Stimulated activated CD8-positive, alpha-beta memory T cell treated with anti-CD3 and anti-CD28 coated beads, Interleukin-15, amount 100 ng/mL, for 4 hours (primary cell): ENCODE results near the gene KCNN2.
"Not testable (repeated sequence)": the region's sequence is repeated elsewhere in the genome, so short reads cannot be mapped to it uniquely, and the experiment has no call there.

Experiments
- DNase-seq, 2 donors: peaks; one replicate each; pipeline ENCODE4 v3.0.0-alpha.2; 2020; ENCODE audit warnings: low read depth in 2 of 2

KCNN2 gene

DNA sequence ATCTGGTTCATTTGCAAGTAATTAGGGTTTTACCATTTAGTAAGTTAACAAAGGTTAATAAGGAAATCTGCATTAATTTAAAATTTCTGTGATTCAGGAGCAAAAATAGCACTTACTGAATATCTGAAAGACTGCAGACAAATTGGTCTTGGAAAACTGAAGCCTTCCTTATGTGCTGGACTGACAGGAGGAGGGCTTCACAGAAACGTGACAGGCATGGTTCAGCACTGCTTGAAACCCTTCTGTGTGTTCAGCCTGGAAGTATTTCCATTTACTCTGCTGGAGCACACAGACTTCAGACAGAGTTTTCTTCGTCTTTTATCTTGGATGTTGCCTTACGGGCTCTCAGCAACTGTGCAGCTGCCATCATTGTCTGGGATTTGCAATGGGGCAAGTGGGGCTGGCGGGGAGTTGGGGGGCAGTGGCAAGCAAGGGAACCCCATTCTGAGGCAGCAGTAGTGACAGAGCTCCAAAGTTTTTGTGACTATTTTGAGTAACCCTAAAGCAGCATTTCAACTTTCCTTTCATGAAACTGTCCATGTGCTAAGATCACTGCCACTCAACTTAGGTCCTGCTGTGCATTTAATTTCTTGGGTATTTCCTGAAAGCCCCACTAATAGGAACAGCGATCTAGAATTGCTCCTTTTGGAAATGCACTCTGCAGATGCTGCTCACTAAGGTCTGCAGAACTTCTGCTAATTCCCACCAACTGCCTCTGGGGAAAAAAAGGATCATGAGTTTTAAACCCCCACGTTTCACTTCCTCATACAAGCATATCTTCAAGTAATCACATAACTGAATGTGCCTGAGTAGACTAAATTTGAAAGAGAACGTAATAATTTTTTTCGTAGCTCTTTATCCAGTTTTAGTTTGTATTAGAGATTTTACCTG lies 56.6 kb downstream of the KCNN2 start:
- DNase-seq, result no peak

DNA sequence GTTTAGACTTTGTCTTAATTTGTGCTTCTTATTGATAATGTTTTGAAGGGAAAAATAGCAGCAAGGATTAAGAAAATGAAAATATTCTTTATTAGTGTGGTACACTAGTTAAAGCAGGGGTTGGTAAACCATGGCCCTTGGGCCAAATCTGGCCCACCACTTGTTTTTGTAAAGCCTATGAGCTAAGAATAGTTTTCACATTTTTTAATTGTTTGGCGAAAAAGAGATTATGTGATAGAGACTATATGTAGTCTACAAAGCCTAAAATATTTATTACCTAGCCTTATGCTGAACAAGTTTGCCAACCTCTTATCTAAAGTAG lies 57.2 kb downstream of the KCNN2 start:
- DNase-seq, result no peak

DNA sequence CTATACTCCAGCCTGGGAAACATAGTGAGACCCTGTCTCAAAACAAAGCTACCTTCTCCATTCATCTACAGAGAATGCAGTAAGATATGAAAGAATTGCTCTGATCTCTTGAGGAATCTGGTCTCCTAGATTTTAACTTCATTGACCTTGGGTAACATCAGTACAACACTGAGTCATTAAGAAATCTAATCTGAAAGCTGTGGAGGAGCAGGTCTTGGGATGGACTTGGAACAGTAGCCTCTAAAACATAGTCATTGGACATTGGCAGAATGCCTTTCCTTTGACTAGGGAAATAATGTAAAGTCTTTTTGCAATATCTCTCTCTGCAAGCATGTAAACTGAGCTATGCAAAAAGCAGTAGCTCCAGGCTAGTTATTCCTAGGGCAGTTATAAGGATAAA lies 58.1 kb downstream of the KCNN2 start:
- no peak for DNase-seq

DNA sequence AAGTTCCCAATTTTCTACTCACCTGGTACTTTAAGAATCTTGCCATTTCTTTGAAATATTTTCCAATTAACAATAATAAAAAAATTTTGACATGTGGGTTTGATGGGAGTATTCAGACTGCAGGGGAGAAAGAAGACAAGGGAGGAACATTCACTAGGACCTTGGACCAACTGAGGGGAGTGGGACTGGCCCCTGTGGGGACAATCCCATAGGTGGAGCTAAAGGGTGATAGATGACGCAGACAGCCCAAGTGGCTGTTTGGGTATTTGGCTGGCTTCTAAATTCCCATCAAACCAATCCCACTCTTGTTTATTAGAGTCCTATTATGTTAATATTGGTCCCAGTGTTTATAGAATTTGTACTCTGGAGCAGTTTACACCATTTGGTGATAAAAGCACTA lies 65.3 kb downstream of the KCNN2 start:
- no peak for DNase-seq

DNA sequence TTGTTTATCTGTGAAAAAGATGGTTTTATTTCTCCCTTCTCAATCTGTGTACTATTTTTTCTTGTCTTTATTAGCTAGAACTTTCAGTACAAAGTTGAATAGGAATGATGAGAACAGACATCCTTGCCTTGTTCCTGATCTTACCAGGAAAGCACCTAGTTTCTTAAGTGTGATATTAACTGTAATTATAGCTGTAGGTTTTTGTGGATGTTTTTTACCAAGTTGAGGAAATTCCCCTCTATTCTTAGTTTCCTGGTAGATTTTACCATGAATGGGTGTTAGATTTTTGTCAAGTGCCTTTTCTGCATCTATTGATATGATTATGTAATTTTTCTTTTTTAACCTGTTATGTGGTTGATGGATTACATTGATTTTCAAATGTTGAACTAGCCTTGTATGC lies 68.7 kb downstream of the KCNN2 start:
- DNase-seq, result no peak

DNA sequence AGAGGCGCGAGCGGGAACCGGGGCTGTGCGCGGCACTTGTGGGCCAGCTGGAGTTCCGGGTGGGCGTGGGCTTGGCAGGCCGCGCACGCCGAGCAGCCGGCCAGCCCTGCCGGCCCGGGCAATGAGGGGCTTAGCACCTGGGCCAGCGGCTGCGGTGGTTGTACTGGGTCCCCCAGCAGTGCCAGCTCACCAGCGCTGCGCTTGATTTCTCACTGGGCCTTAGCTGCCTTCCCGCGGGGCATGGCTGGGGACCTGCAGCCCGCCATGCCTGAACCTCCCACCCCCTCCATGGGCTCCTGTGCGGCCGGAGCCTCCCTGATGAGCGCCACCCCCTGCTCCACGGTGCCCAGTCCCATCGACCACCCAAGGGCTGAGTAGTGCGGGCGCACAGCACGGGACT lies 70.8 kb downstream of the KCNN2 start:
- not testable (repeated sequence) for DNase-seq

DNA sequence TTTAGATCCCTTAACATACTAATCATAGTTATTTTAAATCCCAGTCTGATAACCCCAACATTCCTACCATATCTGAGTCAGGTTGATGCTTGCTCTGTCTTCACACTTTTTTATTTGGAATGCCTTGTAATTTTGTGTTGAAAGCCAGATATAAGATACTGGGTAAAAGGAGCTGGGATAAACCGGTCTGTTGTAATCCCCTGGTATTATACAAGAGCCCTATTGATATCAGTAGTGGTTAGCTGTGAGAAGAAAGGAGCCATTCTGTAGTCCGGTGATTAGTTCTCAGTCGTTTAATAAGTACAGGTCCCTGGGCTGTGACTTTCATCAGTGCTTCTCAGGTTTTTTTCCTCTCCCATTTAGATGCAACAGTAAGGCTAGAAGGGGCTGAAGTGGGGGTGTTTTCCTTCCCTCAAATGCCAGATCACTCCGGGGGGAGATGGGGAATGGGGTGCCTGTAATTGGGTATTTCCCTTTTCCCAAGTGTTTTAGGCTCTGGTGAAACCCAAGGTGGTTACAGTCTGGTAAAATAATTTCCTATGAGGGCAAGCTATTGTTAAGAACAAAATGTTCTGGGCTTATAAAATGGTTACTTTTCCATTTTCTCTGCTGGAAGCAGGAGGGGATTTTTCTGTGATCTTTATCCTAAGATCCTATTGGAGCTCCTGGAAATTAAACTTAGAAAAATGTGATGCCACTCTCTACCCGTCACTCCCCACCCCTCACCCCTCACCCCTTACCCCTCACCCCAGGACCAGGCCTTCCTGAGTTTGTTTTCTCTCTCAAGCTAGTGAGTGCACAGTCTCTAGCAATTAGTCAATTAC lies 72.7 kb downstream of the KCNN2 start:
- DNase-seq, result no peak

DNA sequence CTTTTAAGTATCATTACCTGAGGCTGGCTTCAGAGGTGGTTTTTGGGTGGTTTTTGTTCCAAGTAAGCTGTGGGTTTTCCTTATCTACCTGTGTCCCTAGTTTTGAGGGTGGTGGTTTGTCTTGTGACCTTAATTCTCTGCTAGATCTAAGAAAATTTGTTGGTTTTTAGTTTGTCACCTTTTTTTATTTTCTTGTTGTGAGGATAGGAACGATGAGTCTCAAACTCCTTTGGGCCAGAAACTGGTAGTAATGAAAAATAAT lies 73.3 kb downstream of the KCNN2 start:
- no peak for DNase-seq

DNA sequence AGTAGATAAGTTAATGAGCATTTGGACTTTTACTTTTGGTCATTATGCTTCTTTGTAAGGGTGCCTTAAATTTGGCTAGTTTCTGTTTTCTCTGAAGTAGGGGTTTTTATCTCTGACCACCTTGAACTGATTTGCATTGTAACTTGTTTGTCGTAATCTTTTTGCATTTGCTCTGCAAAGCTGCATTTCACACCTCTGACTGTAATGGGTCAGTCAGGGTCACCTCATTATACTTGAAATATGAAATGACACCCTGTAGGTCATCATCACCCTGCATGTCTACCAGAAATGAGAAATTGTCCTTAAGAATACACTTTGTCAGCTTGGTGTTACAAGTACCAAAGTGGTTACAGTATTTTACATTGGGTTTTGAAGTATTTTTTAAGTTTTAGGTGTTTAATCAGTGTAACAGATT lies 74.0 kb downstream of the KCNN2 start:
- DNase-seq, result no peak

DNA sequence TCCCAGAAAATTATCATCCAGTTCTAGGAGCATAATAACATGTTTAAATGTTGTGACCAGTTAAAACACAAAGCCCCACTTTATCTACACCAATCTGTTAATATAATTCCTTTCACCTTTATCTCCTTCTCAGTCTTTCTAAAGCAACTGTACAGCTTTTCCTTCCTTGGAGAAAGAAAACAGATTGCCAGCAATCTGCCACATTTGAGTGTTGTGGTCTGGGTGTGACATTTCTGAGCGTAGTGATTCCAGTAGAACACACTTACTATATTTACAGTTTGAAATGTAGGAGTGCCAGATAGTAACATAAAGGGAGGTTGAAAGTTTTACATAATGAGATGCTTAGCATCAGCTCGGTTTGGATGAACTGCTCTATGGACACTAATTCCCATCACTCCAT lies 76.1 kb downstream of the KCNN2 start:
- DNase-seq, result no peak

DNA sequence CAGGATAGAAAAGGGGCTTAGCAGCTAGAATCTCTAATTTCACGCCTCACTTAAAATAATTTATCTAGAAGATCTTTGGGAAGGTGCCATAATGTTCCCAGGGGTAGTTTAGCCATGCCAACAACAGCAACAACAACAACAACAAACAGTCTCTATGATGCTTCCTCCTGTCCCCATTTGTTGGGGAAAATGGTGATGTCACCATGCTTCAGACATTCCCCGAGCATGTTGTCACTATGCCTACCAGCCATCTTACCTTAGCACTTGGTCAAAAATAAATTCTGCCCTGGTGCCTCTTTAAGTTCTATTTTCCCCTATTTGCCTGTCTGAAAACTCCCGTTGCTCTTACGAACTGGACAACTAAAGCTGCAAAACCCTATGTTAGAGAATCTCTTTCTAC lies 76.6 kb downstream of the KCNN2 start:
- no peak for DNase-seq

DNA sequence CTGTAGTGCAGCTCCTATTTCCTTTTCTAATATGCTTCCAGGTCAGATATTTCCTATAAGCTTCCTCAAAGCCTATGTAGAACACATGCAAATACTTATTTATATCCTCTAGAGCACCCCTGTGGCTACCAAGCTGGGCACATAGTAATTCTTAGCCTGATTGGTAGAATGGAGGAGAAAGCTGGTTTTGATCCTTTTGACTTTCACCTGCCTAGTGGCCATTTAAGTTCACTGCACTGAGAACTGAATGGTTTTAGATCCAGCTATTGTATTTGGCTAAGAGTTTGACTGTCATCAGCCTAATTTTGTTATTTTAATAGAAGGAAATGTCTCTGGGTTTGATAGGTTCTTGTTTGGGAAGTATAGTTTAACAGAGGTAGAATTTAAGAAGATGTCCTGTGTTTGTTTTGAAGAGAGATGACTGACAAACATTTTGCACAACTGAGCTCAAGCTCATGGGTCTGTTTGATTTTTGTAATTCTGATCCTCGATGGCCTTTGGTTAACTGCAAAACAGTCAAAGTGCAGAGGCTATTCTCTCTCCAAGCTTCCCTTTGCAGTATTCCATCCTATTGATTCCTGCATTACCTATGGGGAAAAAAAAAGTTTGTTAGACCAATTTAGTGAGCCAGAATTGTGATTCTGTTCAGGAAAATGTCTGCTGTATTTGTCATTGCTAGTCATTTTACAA lies 85.4 kb downstream of the KCNN2 start:
- DNase-seq, result no peak

DNA sequence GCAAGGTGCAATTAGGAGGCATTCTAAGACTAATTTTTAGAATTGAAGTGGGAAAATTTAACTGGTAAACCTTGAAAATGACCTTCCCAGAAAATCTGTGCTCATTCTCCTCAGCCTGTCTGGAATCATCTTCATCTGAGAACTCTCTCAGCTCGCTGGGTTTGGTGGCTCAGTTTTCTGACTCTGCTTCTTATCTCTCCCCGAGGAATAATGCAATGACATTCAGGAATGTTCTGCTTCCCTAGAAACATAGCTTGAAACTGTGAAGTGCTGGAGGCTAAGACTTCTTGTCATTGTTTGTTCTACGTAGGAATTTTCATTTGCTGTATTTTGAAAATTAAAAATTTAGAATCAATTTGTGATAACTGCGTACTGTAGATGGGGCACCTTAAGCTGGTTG lies 86.6 kb downstream of the KCNN2 start:
- DNase-seq, result no peak

DNA sequence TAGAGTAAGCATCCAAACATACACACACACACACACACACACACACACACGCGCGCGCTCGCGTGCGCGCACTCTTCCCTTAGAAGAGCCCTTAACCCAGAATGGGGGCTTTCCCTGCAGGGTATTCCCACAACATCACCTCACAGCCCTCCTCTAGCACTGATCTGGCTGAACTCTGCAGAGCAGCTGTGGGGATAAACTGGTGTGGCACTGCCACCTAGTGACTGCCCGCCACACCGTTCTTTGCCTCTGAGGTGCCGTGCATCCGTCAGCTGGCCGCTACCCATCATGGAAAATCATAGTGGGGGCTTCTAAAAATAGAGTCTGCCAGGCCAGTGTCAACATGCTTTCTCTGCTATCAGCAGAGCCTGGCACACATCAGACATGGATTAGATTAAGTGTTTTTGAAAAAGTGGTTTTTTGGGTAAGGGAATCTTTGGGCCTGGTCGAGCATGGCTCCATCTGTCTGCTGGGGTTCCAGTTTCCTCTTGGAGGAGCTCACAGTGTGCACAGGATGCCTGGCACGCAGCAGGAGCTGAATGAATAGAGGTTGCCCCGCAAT lies 88.1 kb downstream of the KCNN2 start:
- no peak for DNase-seq

DNA sequence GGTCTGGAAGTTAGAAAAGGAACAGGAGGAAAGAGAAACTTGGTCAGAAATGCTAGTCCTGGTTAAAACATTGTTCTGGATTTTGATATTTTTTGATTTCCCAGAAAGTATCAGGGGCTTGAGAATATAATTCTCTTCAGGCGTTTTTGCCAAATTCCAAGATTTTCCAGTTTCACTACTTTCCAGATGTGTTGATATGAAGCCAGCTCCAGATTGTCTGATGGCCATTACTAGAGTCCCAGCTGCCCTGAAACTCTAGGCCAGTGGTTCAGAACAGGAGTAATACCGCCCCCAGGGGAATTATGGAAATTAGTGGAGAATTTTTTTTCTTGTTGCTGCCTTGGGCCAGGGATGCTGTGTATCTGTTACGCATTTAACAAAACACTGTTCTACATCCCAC lies 88.6 kb downstream of the KCNN2 start:
- DNase-seq, result no peak

DNA sequence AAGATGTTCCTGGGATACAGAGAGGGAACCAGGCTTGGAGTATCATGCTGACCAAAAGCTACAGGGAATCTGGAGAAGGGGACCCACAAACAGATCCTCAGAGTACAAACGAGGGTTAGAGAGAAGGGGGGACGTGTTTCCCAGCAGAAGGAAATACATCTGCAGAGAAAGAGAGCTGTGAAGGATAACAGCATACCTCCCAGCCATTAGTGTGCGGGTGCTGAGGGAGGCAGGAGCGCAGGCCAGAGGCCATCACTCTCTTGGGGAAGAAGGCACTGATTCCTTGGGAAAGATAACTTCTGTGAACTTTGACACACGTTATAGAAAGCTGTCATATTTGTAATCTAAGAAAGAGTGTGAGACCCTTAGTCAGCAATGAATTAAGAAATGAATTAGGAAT lies 96.9 kb downstream of the KCNN2 start:
- no peak for DNase-seq

DNA sequence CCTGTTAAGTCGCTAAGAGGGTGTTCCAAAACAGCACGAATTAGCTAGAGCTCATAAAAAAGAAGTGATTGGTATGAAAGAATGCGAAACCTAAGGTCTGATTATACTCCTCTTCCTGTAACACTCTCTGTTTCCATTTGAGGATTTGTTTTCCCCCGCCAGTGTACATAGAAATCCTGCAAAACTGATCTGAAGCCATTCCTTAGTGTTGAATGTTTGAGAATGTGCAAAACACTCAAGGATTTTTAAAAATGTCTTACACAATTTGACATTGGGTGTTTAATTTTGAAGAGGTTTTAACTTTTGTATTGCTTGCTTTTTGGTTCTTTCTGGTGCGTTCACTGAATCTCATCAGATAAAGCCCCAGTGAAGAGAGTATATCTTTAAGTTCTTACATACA lies 105.3 kb downstream of the KCNN2 start:
- DNase-seq, result no peak

DNA sequence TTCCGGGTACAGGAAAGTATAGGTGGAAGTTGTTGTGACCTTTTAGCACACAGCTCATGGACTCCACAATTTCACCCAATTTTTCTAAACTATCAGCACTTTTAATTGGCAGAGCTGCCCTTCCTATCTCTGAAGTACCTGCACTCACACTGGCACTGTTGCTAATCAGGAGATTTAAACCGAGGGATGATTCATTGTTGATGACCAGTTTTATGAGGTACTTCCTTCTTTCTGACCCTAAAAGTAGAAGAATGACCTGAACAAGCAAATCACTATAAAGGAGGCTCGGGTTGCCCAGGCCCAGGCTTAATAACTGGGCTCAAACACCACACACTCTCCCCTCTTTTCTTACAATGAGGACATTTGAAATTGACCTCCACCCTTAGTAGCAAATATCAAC lies 105.9 kb downstream of the KCNN2 start:
- DNase-seq, result no peak

DNA sequence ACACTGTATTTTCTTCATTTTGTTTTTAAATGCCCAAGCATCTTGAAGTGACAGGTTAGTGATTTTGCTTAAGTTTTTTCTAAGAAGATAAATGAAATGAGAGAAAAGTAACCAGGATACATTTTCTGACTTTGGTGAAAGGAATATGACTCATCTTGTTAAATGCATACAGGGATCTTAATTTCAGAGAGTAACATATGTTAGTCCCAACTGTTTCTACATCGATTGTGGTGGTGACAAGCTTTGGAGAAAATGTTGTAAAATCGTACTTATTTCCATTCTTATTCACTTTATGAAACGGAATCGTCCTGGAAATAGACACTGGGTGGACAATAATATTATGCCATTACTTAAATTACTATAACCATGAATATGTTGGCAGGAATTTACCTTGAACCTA lies 107.5 kb downstream of the KCNN2 start:
- DNase-seq, result no peak

DNA sequence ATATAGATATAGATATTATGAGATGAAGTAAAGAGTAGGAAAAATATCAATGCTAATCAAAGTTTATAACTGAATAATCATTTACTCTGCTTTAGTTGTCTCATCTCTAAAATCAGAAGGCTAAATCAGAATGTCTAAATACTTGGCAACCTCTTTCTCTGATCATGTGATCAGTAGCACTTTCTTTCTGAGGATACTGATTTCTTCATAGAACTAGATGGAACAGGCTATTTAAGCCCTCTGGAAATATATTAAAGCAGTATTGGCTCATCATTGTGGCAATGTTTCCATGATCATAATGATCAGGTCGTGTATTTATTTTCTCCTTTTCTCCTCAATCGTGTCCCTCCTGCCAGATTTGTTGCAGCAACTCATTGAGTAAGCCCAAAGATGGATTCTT lies 109.7 kb downstream of the KCNN2 start:
- no peak for DNase-seq

DNA sequence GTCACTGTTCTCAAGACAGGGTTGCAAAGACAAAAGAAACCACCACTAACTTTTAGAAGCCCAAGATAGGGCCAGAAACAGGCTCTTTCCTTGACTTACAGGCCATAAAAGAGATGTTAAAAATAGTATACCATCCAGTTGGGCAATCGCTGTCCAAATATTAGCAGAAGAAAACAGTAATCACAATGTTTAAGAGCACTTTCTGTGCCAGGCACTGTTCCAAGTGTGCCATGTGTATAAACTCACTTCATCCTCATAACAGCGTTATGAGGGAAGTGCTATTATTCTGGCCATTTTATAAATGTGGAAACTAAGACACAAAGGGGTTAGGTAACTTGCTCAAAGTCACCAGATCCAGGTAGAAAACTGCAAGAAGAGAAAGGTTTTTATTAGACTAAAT lies 111.7 kb downstream of the KCNN2 start:
- no peak for DNase-seq

DNA sequence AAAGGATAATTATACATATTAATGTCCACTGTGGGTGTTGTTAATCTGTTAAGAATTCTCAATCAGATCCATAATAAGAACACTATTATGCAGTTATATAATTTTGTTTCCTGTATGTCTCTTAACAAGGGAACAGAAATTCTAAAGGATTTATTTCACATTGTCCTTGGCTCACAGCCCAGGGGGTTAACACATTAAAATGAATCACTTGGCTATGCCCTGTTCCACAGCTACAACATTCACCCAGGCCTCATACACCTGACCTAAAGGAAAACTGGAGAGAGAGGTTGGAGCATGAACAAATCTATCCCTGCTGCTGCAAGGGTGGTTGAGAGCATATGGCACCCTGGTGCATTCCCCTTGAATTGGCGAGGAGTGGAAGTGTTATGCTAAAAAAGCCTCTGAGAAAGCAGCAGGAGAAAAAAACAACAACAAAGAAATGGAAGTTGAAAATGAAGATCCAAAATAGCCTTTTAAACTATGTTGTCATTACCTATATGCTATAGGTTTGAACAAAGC lies 116.0 kb downstream of the KCNN2 start:
- DNase-seq, result no peak
